Measurements from ENCODE around the gene SLC5A10. TPM values are rescaled to one million over a fixed set of nuclear protein-coding genes. Genes with fewer than 3 reads are reported as not detected.

Gene SLC5A10
- total RNA-seq, 6 experiments from 2014 or later = 0.07 to 0.14 TPM; not detected in 4

DNA sequence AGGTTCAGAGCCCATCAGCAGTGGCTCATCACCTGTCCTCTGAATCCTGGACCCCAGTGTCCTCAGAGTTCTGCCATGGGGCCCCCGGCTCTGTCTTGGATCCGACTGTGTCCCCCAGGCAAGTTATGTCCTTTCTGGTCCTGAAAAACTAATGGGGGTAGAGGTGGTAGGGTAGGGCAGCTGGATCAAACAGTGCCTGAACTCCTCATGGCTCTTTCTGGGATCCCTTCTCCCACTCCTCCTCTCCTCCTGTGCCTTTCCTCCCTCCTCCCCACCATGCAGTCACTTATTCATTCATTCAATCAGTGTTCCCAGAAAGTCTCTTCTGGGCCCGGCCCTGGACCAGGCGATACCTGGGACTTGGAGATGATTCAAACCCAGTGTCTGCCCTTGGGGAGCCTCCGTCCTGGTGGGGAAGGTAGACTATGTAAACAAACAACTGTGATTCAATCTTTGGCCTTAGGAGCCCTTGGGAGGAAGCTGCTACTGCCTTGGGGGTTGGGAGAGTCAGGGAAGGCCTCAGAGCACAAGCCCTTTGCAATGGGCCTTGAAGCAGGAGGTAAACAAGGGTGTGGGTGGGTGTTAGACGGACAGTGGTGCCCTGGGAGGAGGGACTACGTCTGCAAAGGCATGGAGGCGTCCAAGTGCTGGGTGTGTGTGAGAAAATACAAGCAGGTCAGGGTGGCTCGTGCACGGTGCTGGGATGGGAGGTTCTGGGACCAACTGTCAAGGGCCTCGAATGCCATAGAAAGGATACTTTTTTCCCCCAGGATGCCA, 59.0 kb downstream of the SLC5A10 start:
- Histone ChIP-seq H3K27ac (no peak overlapping the region), H3K27me3 (no peaks in the 10 kb centered on the region), H3K36me3 (no peaks in the 10 kb centered on the region), H3K9me3 (no peaks in the 10 kb centered on the region), H3K4me3 (no peak overlapping the region), H3K4me1 (peaks cover 0 to 10% (median 4%) of the 10 kb centered on the region in 4 donors)
- DNase-seq = no peak
- TF ChIP-seq, protein P1, sequence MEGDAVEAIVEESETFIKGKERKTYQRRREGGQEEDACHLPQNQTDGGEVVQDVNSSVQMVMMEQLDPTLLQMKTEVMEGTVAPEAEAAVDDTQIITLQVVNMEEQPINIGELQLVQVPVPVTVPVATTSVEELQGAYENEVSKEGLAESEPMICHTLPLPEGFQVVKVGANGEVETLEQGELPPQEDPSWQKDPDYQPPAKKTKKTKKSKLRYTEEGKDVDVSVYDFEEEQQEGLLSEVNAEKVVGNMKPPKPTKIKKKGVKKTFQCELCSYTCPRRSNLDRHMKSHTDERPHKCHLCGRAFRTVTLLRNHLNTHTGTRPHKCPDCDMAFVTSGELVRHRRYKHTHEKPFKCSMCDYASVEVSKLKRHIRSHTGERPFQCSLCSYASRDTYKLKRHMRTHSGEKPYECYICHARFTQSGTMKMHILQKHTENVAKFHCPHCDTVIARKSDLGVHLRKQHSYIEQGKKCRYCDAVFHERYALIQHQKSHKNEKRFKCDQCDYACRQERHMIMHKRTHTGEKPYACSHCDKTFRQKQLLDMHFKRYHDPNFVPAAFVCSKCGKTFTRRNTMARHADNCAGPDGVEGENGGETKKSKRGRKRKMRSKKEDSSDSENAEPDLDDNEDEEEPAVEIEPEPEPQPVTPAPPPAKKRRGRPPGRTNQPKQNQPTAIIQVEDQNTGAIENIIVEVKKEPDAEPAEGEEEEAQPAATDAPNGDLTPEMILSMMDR (IDR thresholded peaks at IDR 0.05) = no peak
- TF ChIP-seq POLR2A (IDR thresholded peaks at IDR 0.05) = no peak
- 53% methylated on average over 7 of the region's 11 CpGs for WGBS (ENCODE audit: insufficient coverage, low coverage, low lambda C conversion rate, missing lambda C conversion rate)
- intact Hi-C loops (cut with DNase I) = no loop called here
- ATAC-seq = peak in 1 of 4 donors; percentile 30

DNA sequence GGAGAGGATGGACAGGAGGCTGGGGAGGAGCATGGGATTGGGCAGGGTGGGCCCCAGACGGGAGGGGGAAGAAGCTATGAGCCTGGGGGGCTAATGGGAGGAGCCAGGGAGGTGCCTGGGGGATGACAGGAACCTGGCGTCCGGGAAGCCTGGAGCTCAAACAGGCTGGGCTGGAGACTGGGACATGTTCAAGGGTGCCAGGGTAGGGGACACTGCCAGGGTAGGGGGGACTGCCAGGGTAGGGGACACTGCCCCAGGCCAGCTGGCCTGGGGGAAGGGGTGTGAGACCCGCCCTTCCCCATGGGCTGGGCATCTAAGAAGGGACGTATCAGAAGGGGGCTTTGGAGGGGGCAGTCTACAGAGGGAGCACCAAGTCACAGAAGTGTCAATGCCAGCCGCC, 59.6 kb downstream of the SLC5A10 start:
- no peaks in the 10 kb centered on the region for H3K36me3 ChIP-seq
- no peak for DNase-seq
- H3K27ac ChIP-seq = no peak overlapping the region
- H3K4me3 ChIP-seq = no peak overlapping the region
- no peaks in the 10 kb centered on the region for H3K9me3 ChIP-seq
- intact Hi-C loops (cut with DNase I) = no loop called here
- no peaks in the 10 kb centered on the region for H3K27me3 ChIP-seq
- no peak for ATAC-seq
- peaks cover 0 to 3% (median under 1%) of the 10 kb centered on the region in 4 donors for H3K4me1 ChIP-seq
- TF ChIP-seq POLR2A (IDR thresholded peaks at IDR 0.05) = no peak
- TF ChIP-seq, protein P1 (IDR thresholded peaks at IDR 0.05) = no peak
- WGBS (ENCODE audit: insufficient coverage, low coverage, low lambda C conversion rate, missing lambda C conversion rate) = 100% methylated on average over 1 of the region's 6 CpGs

DNA sequence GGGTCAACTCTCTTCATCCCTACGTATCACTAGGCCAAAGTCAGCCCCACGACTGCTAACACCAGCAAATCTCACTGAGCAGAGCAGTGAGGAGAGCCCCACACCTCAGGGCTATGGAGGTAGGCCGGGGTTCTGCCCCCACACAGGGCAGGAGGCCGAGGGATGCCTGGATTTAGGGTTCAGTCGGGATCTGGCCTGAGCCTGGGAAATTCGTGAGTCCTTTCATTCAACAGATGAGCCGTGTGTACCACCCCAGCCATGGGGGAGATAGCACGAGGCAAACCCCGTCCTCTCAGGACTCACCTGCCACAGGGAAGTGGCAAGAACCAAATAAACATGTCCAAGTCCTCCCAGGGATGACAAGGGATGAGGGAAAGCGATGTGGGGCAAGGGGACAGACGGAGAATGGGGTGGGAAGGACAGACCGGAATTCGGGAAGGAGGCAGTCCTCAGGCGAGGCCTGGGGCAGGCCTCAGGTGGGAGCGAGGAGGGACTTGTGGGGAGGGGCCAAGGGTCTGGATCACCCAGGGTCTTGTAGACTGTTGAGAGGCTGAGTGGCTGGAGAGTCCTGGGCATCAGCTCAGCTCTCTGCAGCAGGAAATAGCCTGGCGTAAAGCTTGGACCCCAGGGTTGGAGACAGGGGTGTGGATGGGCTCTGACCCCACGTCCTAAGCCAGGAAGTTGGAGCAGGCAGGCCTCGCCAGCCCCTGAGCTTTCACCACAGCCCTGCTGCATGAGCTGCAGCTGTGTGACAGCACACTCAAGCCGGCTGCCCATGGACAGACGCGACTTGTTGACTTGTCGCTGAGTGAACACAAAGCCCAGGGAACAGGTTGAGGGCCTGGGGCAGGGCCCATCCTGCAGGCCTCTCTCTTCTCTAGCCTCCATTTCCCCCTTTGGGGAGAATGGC, 60.5 kb downstream of the SLC5A10 start:
- intact Hi-C loops (cut with DNase I) = no loop called here
- ATAC-seq = no peak
- H3K9me3 ChIP-seq = no peaks in the 10 kb centered on the region
- H3K27me3 ChIP-seq = no peaks in the 10 kb centered on the region
- WGBS (ENCODE audit: insufficient coverage, low coverage, low lambda C conversion rate, missing lambda C conversion rate) = 86% methylated on average over 9 of the region's 22 CpGs
- DNase-seq = peak in 1 of 3 donors; percentile 40
- no peak overlapping the region for H3K27ac ChIP-seq
- no peaks in the 10 kb centered on the region for H3K36me3 ChIP-seq
- TF ChIP-seq, protein P1 (IDR thresholded peaks at IDR 0.05) = no peak
- TF ChIP-seq POLR2A (IDR thresholded peaks at IDR 0.05) = no peak
- H3K4me3 ChIP-seq = no peak overlapping the region
- H3K4me1 ChIP-seq = no peaks in the 10 kb centered on the region

DNA sequence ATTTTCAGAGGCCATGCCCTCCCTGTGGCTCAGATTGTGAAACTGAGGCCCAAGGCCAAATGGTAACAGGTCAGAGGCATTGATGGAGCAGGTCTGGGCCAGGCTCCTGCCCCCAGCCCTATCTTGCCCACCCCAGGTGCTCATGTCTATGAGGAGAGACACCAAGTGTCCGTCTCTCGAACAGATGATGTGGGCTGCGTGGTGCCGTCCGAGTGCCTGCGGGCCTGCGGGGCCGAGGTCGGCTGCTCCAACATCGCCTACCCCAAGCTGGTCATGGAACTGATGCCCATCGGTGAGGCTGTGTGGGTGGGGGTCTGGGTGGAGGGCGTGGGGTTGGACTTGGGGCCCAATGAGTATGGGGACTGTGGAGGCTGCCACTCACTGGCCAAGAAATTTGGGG, 61.3 kb downstream of the SLC5A10 start:
- WGBS (ENCODE audit: insufficient coverage, low coverage, low lambda C conversion rate, missing lambda C conversion rate) = 100% methylated on average over 1 of the region's 12 CpGs
- TF ChIP-seq POLR2A (IDR thresholded peaks at IDR 0.05) = no peak
- TF ChIP-seq, protein P1 (IDR thresholded peaks at IDR 0.05) = no peak
- Histone ChIP-seq H3K36me3 (no peaks in the 10 kb centered on the region), H3K4me1 (no peaks in the 10 kb centered on the region), H3K27ac (no peak overlapping the region), H3K27me3 (no peaks in the 10 kb centered on the region), H3K9me3 (no peaks in the 10 kb centered on the region), H3K4me3 (no peak overlapping the region)
- DNase-seq (peak in 1 of 3 donors; percentile 30), ATAC-seq (no peak)
- intact Hi-C loops (cut with DNase I) = no loop called here
